MM.1S (cell line): ENCODE data around the gene GAS7.

Experiments used
- DNase-seq: peaks from one replicate; pipeline ENCODE4 v3.0.0-alpha.2; 2015
- H2AFZ ChIP-seq: fragments of 300-600 bp; sonication (generic); 2 replicates; pipeline ENCODE4 v1.6.0; 2016; ENCODE audit warnings: antibody characterized with exemption, low read length
- H3F3A ChIP-seq: fragments of 300-600 bp; sonication (generic); 2 replicates; pipeline ENCODE4 v1.6.1; 2016; ENCODE audit warnings: mild to moderate bottlenecking, antibody characterized with exemption, low read length, moderate library complexity, mixed read lengths; ENCODE audit not compliant: insufficient read depth
- H3K27ac ChIP-seq: fragments of 300-600 bp; sonication (generic); 2 replicates; pipeline ENCODE4 v1.5.1; 2016; ENCODE audit warnings: mild to moderate bottlenecking, low read length
- H3K27me3 ChIP-seq: fragments of 300-600 bp; sonication (generic); replicated peaks from 2 replicates; pipeline ENCODE4 v1.6.0; 2016; ENCODE audit warnings: low read length; ENCODE audit not compliant: insufficient read depth
- H3K36me3 ChIP-seq: fragments of 300-600 bp; sonication (generic); replicated peaks from 2 replicates; pipeline ENCODE4 v1.6.1; 2016; ENCODE audit warnings: mild to moderate bottlenecking, low read length, mixed read lengths; ENCODE audit not compliant: insufficient read depth
- H3K4me1 ChIP-seq: fragments of 300-600 bp; sonication (generic); 2 replicates; pipeline ENCODE4 v1.6.1; 2016; ENCODE audit warnings: low read length, mixed read lengths
- H3K4me2 ChIP-seq: fragments of 300-600 bp; sonication (generic); 2 replicates; pipeline ENCODE4 v1.6.0; 2016; ENCODE audit warnings: low read depth, low read length
- H3K4me3 ChIP-seq: fragments of 300-600 bp; sonication (generic); 2 replicates; pipeline ENCODE4 v1.5.1; 2016; ENCODE audit warnings: low read length, mixed read lengths
- H3K79me2 ChIP-seq: fragments of 300-600 bp; sonication (generic); 2 replicates; pipeline ENCODE4 v1.6.1; 2016; ENCODE audit warnings: mixed run types, low read length, mixed read lengths
- H3K9ac ChIP-seq: fragments of 300-600 bp; sonication (generic); 2 replicates; pipeline ENCODE4 v1.6.1; 2016; ENCODE audit warnings: low read length, mixed read lengths
- H3K9me2 ChIP-seq: fragments of 300-600 bp; sonication (generic); replicated peaks from 2 replicates; pipeline ENCODE4 v1.6.1; 2016; ENCODE audit warnings: mild to moderate bottlenecking, low read length, mixed read lengths; ENCODE audit not compliant: insufficient read depth
- H3K9me3 ChIP-seq: fragments of 300-600 bp; sonication (generic); replicated peaks from 2 replicates; pipeline ENCODE4 v1.6.1; 2016; ENCODE audit warnings: mild to moderate bottlenecking, low read length, mixed read lengths; ENCODE audit not compliant: insufficient read depth
- H4K20me1 ChIP-seq: fragments of 300-600 bp; sonication (generic); 2 replicates; pipeline ENCODE4 v1.6.1; 2016; ENCODE audit warnings: mild to moderate bottlenecking, low read length, moderate library complexity, mixed read lengths; ENCODE audit not compliant: insufficient read depth
- EZH2 ChIP-seq: fragments of 300-600 bp; sonication (generic); optimal IDR thresholded peaks from 2 replicates; pipeline ENCODE3; 2017; ENCODE audit warnings: low read depth, mild to moderate bottlenecking, antibody characterized with exemption, low read length, mixed read lengths
- EZH2phosphoT487 ChIP-seq: fragments of 300-600 bp; sonication (generic); IDR thresholded peaks from 2 replicates; pipeline ENCODE4 v1.6.1; 2018; ENCODE audit warnings: antibody characterized with exemption, low read length
- TF ChIP-seq, protein P1 (sequence below): fragments of 300-600 bp; sonication (generic); IDR thresholded peaks from 2 replicates; pipeline ENCODE4 v1.5.1; 2016; ENCODE audit warnings: antibody characterized with exemption, low read length, mixed read lengths

The GAS7 gene

DNA sequence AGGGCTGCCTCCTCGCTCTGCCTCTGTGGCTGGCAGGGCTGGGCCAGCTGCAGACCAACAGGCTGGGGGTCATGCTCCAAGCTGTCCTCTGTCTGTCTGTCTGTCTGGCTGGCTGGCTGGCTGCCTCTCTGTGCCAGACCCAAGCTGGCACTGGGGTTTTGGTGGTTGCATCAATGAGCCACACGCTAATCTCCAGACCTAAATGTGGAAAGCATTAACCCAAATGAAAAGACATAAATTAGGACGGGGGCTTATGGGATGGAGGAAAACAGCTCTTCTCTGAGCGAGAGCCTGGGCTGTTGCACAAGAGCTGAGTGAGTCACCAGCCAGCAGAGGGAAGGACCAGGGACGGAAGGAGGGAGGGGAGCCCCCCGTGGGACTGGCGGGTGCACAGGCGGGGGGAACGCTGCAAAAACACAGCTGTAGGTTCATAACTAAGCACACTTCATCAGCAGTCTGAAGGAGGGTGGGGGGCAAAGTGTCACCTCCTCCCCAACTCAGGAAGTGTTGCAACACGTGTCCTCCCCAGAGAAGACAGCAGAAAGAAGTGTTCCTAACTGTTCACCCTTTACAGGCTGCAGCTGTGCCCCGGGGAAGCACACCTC, 83.4 kb downstream of the GAS7 start:
- no peak for DNase-seq
- Histone ChIP-seq H3K9me2 (no peaks in the 10 kb centered on the region), H2AFZ (no peak overlapping the region), H3K9ac (no peak overlapping the region), H3K27me3 (no peaks in the 10 kb centered on the region), H3K9me3 (no peaks in the 10 kb centered on the region), H3K36me3 (no peaks in the 10 kb centered on the region), H3K79me2 (no peaks in the 10 kb centered on the region), H3K4me3 (no peak overlapping the region), H3K4me1 (peaks cover 11% of the 10 kb centered on the region), H4K20me1 (no peaks in the 10 kb centered on the region), H3F3A (0 out of 2 replicates have a peak, but pooled peaks cover 2% of the 10 kb centered on the region), H3K27ac (peak overlapping the region; percentile 3; the same call in 1 of the 2 replicates), H3K4me2 (no peak overlapping the region)
- TF ChIP-seq, protein P1, sequence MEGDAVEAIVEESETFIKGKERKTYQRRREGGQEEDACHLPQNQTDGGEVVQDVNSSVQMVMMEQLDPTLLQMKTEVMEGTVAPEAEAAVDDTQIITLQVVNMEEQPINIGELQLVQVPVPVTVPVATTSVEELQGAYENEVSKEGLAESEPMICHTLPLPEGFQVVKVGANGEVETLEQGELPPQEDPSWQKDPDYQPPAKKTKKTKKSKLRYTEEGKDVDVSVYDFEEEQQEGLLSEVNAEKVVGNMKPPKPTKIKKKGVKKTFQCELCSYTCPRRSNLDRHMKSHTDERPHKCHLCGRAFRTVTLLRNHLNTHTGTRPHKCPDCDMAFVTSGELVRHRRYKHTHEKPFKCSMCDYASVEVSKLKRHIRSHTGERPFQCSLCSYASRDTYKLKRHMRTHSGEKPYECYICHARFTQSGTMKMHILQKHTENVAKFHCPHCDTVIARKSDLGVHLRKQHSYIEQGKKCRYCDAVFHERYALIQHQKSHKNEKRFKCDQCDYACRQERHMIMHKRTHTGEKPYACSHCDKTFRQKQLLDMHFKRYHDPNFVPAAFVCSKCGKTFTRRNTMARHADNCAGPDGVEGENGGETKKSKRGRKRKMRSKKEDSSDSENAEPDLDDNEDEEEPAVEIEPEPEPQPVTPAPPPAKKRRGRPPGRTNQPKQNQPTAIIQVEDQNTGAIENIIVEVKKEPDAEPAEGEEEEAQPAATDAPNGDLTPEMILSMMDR, result no peak
- TF ChIP-seq EZH2, result no peak
- no peak for TF ChIP-seq EZH2phosphoT487

DNA sequence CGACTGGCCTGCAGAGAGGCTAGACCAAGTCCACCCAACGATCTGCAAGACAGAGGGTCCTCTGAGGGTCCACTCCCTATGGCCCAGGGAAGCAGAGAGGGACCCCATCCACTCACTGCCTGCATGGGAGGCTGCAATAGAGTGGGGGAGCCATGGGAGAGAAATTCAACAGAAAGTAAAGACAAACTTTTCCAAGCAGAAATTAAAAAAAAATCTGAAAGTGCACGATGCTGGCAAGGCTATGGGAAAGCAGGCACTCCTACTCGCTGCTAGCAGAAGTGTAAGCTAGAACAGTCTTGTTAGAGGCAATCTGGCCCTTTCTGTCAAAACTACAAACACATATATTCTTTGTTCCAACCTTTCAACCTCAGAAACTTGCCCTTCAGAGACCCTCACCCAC, 85.4 kb downstream of the GAS7 start:
- Histone ChIP-seq H3K27ac (no peak overlapping the region), H4K20me1 (no peaks in the 10 kb centered on the region), H3K4me1 (no peaks in the 10 kb centered on the region), H3K27me3 (no peaks in the 10 kb centered on the region), H2AFZ (no peak overlapping the region), H3K9me3 (no peaks in the 10 kb centered on the region), H3K36me3 (no peaks in the 10 kb centered on the region), H3K4me3 (no peak overlapping the region), H3K4me2 (no peak overlapping the region), H3K9me2 (no peaks in the 10 kb centered on the region), H3K9ac (no peak overlapping the region), H3F3A (no peaks in the 10 kb centered on the region), H3K79me2 (no peaks in the 10 kb centered on the region)
- no peak for TF ChIP-seq EZH2
- TF ChIP-seq, protein P1, result no peak
- no peak for TF ChIP-seq EZH2phosphoT487
- DNase-seq, result no peak

DNA sequence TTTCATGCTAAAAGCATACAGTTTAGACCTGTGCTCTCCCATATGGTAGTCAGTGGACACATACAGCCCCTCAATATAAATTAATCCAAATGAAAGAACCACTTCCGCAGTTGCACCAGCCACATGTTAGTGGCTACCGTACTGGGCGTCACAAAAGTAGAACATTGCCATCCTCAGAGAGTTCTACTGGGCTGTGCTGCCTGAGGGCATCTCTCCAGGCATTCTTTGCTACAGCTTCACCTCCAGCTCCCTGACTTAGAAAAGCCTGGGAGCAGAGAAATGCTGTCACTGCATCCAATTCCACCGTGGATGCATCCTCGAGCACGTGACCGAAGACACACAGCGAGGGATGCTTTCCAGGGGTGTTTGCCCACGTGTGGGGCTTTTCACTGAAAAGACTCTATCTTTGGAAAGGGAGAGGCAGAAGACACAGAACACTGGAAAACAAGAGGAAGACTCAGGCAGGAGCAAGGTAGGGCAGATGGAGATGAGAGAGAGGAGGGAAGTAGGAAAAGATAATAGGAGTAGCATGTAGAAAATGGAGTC, 86.4 kb downstream of the GAS7 start:
- TF ChIP-seq, protein P1, result no peak
- no peak for DNase-seq
- Histone ChIP-seq H2AFZ (no peak overlapping the region), H3K27me3 (no peaks in the 10 kb centered on the region), H3K36me3 (no peaks in the 10 kb centered on the region), H3K9me2 (no peaks in the 10 kb centered on the region), H4K20me1 (no peaks in the 10 kb centered on the region), H3F3A (no peaks in the 10 kb centered on the region), H3K79me2 (no peaks in the 10 kb centered on the region), H3K9me3 (no peaks in the 10 kb centered on the region), H3K4me3 (no peak overlapping the region), H3K4me1 (no peaks in the 10 kb centered on the region), H3K4me2 (no peak overlapping the region), H3K9ac (no peak overlapping the region), H3K27ac (no peak overlapping the region)
